Endothelial cell of umbilical vein (primary cell): ENCODE data around the gene AP1M1. TPM values are rescaled to one million over a fixed set of nuclear protein-coding genes. Genes with fewer than 3 reads are reported as not detected.

ENCODE experiments used
- BruUV-seq: library from RNA; stranded (reverse); fragments of 400-500 nt; replicated peaks from 2 replicates; lab custom pipeline; 2021; lab: Mats Ljungman, UMichigan
- CTCF ChIA-PET: fragments of 300-600, 350-600 bp; sonication (Branson Sonifier 250); formaldehyde crosslinking; loops from one replicate; lab custom pipeline; 2021; ENCODE audit warnings: antibody characterized with exemption, inconsistent platforms; lab: Charles Lee
- POLR2A ChIA-PET: fragments of 300-600, 350-600 bp; sonication (Branson Sonifier 250); formaldehyde crosslinking; loops from one replicate; lab custom pipeline; 2021; ENCODE audit warnings: antibody characterized with exemption, inconsistent platforms; lab: Charles Lee
- DNase-seq: peaks from one replicate; pipeline ENCODE4 v3.0.0-alpha.2; 2011; ENCODE audit warnings: low read depth, low spot score
- FAIRE-seq: peaks from 2 replicates; lab custom pipeline; 2011; peaks lifted over from hg19 to GRCh38; lab: Jason Lieb, UNC
- H2AFZ ChIP-seq: 2 replicates; pipeline ENCODE4 v1.6.0; 2012; ENCODE audit warnings: low read depth, low read length, control low read depth, inconsistent platforms
- H3K27ac ChIP-seq: 2 replicates; pipeline ENCODE4 v1.5.1; 2011; ENCODE audit warnings: low read depth, mild to moderate bottlenecking, control low read depth, low read length, moderate library complexity; ENCODE audit not compliant: insufficient read depth
- H3K27me3 ChIP-seq, 2 experiments: 2 replicates each; pipeline versions ENCODE4 v1.6.0 to v1.6.1; 2011; ENCODE audit warnings: low read length in 2 of 2, mixed read lengths in 1 of 2; ENCODE audit not compliant: control insufficient read depth in 2 of 2, insufficient read depth in 2 of 2
- H3K36me3 ChIP-seq, 2 experiments: 2 replicates in 1 of 2; 3 replicates in 1 of 2; pipeline ENCODE4 v1.5.1; 2011; ENCODE audit warnings: low read length in 2 of 2, mild to moderate bottlenecking in 1 of 2, moderate library complexity in 1 of 2; ENCODE audit not compliant: control insufficient read depth in 2 of 2, insufficient read depth in 2 of 2; ENCODE audit errors: extremely low read depth in 1 of 2
- H3K4me1 ChIP-seq: 3 replicates; pipeline ENCODE4 v1.5.1; 2011; ENCODE audit warnings: mild to moderate bottlenecking, low read length; ENCODE audit not compliant: control insufficient read depth, insufficient read depth; ENCODE audit errors: extremely low read depth
- H3K4me2 ChIP-seq: 2 replicates; pipeline ENCODE4 v1.6.1; 2011; ENCODE audit warnings: low read length, control low read depth, mixed read lengths; ENCODE audit not compliant: insufficient read depth
- H3K4me3 ChIP-seq, 3 experiments: fragments of 200-600 bp in 1 of 3; sonication (generic), shearing (Covaris generic) in 1 of 3; replicated peaks in 1 of 3; 2 replicates each; pipeline ENCODE4 v1.5.1; 2011 to 2016; ENCODE audit warnings: control low read depth in 3 of 3, low read length in 3 of 3, mild to moderate bottlenecking in 2 of 3, inconsistent platforms in 1 of 3, low read depth in 1 of 3, moderate library complexity in 1 of 3; ENCODE audit not compliant: insufficient read depth in 1 of 3
- H3K79me2 ChIP-seq: 2 replicates; pipeline ENCODE4 v1.6.0; 2012; ENCODE audit warnings: low read length, inconsistent platforms; ENCODE audit not compliant: control insufficient read depth, insufficient read depth
- H3K9ac ChIP-seq: replicated peaks from 2 replicates; pipeline ENCODE3; 2011; ENCODE audit warnings: low read length, control low read depth; ENCODE audit not compliant: insufficient read depth; ENCODE audit errors: extremely low read depth
- H3K9me1 ChIP-seq: replicated peaks from 3 replicates; pipeline ENCODE4 v1.6.0; 2011; ENCODE audit warnings: mild to moderate bottlenecking, low read length; ENCODE audit not compliant: control insufficient read depth, insufficient read depth; ENCODE audit errors: extremely low read depth
- H3K9me3 ChIP-seq: replicated peaks from 2 replicates; pipeline ENCODE4 v1.5.1; 2012; ENCODE audit warnings: low read length, inconsistent platforms; ENCODE audit not compliant: control insufficient read depth, insufficient read depth
- H4K20me1 ChIP-seq: replicated peaks from 2 replicates; pipeline ENCODE3; 2011; ENCODE audit warnings: mild to moderate bottlenecking, low read length; ENCODE audit not compliant: control insufficient read depth, insufficient read depth; ENCODE audit errors: extremely low read depth
- CTCF ChIP-seq, 2 donors: IDR thresholded peaks; 1 replicate in 1 of 2; 2 replicates in 1 of 2; pipeline ENCODE4 v1.5.1; 2011; ENCODE audit warnings: low read length in 2 of 2, mild to moderate bottlenecking in 2 of 2, moderate library complexity in 2 of 2, control low read depth in 1 of 2, inconsistent platforms in 1 of 2, low read depth in 1 of 2; ENCODE audit not compliant: insufficient read depth in 1 of 2; ENCODE audit errors: extremely low read depth in 1 of 2
- EZH2 ChIP-seq: IDR thresholded peaks from 2 replicates; pipeline ENCODE4 v1.6.1; 2012; ENCODE audit warnings: borderline replicate concordance, low read depth, mild to moderate bottlenecking, moderate library complexity, low read length, inconsistent platforms; ENCODE audit not compliant: severe bottlenecking
- MYC ChIP-seq: IDR thresholded peaks from one replicate; pipeline ENCODE4 v1.6.1; 2011; ENCODE audit warnings: mild to moderate bottlenecking, low read depth, low read length
- POLR2AphosphoS5 ChIP-seq: IDR thresholded peaks from 2 replicates; pipeline ENCODE4 v1.6.1; 2012; ENCODE audit warnings: low read depth, mild to moderate bottlenecking, control low read depth, low read length, moderate library complexity; ENCODE audit not compliant: insufficient read depth
- dilution Hi-C: fragments of 300-500 bp; cut with MboI; formaldehyde crosslinking; loops from one replicate; pipeline ENCODE4 v1.15.0; 2019; ENCODE audit warnings: low sequenced_read_pairs; ENCODE audit not compliant: extremely low pct_ligation_motif_present
- intact Hi-C: fragments of 100-400 bp; cut with micrococcal nuclease; formaldehyde crosslinking; loops from one replicate; pipeline ENCODE4 v1.10.0; 2022
- polyA plus RNA-seq, 4 experiments: library from polyadenylated mRNA; depleted of rRNA in 3 of 4; stranded (reverse) in 3 of 4; unstranded in 1 of 4; fragments of >200 nt; gene quantifications; 2 replicates each; pipeline versions ENCODE4 v1.2.1 to v1.2.3, GENCODE V29; 2011 to 2012; ENCODE audit warnings: missing spikeins in 1 of 4
- total RNA-seq: library from RNA; stranded (reverse); gene quantifications from 2 replicates; pipeline ENCODE4 v1.2.3, GENCODE V29; 2021

Gene AP1M1
- total and polyA plus RNA-seq, 2 donors (not counting 3 experiments of a cell fraction or from before 2014, with no cell fraction given), result 99.3 to 129 TPM

GRCh38 chr19:16224293-16225045 is 26.8 kb downstream of the AP1M1 start:
- ChIA-PET POLR2A (no interaction called here), CTCF (interaction anchor here (1.4 kb wide), 1 partner anchor 158 kb away, joined by 3 read pairs; no protein-coding TSS in a partner anchor)
- FAIRE-seq (no peak), DNase-seq (no peak)
- Histone ChIP-seq H3K79me2 (peaks cover 4% of the 10 kb centered on the region), H3K9ac (no peak overlapping the region), H2AFZ (no peak overlapping the region), H3K9me3 (peaks cover 5% of the 10 kb centered on the region), H3K4me3 (no peak overlapping the region), H3K4me2 (no peak overlapping the region), H3K4me1 (no peaks in the 10 kb centered on the region), H3K27ac (no peak overlapping the region), H3K27me3 (no peaks in the 10 kb centered on the region), H4K20me1 (no peaks in the 10 kb centered on the region), H3K9me1 (no peaks in the 10 kb centered on the region), H3K36me3 (peaks cover 9 to 49% of the 10 kb centered on the region in 2 experiments)
- no TSS peak for BruUV-seq
- dilution Hi-C loops, result loop anchor here (25.0 kb wide), 1 partner anchor 138 kb away; no protein-coding TSS in a partner anchor
- intact Hi-C loops, result no loop called here
- TF ChIP-seq MYC (no peak), POLR2AphosphoS5 (no peak), EZH2 (no peak), CTCF (IDR thresholded peaks at IDR 0.05; ENCODE audit: extremely low read depth in 1 of 2, insufficient read depth in 1 of 2, low read depth in 1 of 2, low read length in 2 of 2) (no peak)
